Hematopoietic multipotent progenitor cell treated with erythropoietin and hydrocortisone succinate and interleukin-3 and kit ligand, for 6 days (in vitro differentiated cells): ENCODE results near the gene ABHD8.
A peak's percentile ranks its signal among the peaks of the same experiment; 100 is the strongest.

Experiments used
- DNase-seq: peaks from one replicate; pipeline ENCODE4 v3.0.0-alpha.2; 2015

Gene ABHD8

DNA sequence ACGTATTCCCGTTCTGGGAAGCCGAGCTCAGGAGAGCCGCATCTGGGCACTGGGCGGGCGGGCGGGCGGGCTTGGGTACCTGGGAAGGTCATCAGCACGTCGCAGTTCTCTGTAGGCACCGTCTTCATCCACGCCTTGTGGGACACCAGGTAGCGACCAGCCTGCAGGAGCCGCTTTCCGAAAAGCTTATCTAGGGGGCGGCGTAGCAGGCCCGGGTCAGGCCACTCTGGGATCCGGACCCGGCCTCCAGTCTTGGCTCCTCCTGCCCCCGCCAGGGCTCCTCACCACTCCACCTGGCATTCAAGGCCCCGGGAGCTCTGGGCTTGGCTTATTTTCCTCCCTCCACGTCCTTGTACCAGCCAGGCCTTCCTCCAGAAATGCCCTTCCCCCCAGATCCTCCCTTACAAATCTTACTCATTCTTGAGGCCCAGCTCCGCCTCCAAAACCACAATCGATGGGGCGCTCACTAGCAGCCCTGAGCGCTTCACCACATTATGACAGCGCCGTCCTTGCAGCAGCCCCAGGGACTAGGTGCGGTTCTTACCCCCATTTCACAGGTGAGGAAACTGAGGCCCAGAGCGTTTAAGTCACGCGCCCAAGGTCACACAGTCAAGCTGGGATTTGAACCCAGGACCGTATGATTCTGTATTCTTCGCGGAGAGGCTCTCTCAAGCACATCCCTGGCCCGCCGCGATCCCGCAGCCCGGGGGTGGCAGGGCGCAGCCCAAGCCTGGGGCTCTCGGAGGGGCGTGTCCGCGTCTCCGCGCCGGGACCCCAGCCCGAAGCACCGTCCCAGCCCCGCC, 30.6 kb upstream of the ABHD8 start:
- peak; percentile 94 for DNase-seq

DNA sequence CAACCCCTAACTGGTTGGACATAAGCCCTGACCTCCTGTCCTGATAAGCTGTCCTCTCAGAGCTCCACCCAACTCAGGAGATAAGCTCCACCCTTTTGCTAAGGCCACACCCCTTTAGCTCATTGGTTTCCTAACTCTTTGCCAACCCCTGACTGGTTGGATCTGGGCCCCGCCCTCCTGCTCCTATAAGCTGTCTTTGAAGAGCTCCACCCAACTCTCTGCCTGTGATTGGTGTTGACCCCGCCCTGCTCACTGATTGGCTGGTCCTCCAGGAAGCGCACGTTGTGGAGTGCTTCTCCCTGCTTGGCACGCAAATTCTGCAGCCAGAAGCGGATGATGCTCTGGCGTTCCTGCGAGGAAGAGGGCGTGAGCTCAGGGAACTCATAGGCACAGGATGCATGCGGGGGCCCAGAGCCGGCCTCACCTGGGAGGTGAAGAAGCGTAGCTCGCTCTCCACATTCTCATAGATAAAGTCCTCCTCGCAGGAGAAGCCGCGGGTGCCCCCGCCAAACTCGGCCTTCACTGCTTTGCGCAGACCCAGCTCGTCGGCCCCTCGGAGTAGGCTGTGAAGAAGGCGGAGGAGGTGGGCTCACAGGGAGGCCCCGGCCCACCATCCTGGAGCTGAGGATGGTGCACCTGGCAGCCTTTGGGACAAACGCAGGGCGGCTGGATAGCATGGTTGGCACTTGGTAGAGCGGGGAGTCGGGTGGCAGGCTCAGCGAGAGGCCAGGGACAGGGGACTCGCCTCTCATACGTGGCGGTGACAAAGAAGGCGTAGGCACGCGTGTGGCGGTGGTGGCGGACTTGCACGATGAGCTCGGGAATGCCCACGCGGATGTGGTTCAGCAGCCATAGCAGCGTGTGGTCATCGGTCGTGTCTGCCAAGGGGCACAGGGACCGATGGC, 29.7 kb upstream of the ABHD8 start:
- peak; percentile 89 for DNase-seq

DNA sequence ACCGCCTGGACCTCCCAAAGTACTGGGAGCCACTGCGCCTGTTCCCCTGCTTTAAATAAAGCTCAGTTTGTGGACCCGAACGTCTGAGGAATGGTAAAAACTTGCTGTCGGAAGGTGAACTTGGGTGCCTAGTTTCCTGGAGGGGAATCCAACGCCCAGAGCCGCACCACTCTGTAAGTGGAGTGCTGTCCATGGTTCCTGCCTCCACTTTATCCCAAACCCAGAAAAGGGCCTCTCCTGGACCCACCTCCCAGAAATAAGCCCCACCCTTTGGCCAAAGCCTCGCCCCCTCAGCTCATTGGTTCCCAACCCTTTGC, 29.1 kb upstream of the ABHD8 start:
- DNase-seq = no peak

DNA sequence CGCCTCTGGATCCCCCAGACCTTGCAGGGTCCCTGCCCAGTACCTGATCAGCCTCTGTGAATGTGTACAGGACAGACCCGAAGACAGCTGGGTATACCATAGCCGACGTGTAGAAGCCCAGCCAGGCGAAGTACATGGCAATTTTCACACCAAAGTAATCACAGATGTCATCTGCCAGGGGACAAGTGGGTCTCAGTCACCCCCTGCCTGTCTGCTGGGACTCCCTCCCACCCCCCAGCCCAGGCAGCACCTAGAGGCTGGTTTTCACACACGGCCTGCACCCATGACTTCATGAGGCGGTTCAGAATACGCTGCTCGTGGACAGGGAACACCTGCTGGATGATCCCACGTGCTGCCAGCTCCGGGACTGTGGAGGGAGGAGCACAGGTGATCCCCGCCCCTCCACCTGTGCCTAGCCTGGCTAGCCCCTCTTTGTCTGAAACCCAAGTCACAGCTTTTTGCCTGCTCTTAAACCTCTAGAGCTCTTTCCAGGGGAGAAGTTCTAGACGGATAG, 27.9 kb upstream of the ABHD8 start:
- DNase-seq = no peak

DNA sequence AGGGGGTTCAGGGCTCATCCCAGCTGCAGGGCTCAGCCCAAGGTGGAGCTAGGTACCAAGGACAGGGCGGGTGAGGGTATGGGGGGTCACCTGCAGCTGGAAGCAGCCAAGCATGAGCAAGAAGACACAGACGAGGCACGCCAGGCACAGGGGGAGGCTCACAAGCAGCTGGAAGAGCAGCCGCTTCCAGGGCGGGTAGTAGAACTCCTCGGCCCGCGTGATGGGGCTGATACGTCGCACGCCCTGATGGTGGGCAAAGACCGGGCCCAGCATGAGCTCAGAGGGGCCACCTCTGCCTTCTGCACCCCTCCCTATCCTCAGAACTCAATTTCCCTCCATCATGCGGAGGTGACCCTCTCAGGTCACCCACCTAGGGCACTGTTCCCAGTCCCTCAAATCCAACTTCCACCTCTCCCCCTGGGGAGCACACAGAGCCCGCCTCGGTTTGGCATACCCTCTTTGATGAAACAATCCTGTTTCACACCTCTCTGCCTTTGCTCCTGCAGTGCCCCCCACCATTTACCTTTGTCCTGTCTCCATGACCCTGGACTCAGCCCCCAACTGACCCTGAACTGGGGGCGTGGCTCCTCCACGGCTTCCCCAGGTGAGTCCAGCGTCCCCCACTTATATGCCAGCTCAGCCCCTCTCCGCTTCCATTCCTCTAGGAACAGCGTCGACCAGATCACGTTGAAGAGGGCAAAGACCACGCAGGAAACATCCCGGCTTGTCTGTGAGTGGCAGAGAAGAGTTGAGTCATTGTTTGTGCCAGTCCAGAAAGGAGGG, 27.2 kb upstream of the ABHD8 start:
- no peak for DNase-seq

DNA sequence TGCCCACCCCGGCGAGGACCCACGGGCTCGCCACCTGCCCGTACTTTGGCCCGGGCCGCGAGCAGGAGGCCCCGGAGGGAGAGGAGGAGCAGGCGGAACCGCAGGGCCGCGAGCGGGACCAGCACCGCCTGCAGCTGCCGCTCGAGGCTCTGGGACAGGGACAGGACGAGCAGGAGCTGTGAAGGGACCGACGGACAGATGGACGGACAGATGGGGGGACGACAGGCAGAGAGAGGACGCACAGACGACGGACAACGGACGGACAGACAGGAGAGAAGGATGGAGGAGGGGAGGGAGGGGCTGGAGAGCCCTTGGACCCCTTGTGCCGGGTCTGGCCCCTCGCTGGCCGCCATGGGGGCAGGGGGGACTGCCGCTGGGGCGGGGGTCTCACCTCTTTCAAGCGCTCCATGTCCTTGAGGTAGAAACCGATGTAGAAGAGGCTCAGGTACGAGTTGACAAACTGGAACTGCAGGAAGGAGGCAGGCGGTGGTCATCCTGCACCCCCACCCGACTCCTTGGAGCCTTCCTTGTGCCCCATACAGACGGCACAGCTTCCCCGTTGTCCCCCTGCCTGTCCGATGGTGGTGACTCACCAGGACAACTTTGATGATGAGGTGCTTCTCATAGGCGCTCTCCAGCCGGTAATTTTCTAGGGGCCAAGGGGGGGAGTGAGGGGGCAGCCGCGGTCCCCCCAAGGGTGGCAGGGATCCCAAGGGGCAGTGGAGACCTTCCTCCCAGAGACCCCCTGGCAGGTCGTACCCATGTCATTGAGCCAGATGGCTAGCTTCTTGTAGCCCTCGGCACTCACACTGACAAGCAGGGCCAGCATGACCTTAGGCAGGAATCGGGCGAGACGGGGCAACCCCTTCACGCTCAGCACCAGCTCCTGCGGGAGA, 26.4 kb upstream of the ABHD8 start:
- DNase-seq = no peak

DNA sequence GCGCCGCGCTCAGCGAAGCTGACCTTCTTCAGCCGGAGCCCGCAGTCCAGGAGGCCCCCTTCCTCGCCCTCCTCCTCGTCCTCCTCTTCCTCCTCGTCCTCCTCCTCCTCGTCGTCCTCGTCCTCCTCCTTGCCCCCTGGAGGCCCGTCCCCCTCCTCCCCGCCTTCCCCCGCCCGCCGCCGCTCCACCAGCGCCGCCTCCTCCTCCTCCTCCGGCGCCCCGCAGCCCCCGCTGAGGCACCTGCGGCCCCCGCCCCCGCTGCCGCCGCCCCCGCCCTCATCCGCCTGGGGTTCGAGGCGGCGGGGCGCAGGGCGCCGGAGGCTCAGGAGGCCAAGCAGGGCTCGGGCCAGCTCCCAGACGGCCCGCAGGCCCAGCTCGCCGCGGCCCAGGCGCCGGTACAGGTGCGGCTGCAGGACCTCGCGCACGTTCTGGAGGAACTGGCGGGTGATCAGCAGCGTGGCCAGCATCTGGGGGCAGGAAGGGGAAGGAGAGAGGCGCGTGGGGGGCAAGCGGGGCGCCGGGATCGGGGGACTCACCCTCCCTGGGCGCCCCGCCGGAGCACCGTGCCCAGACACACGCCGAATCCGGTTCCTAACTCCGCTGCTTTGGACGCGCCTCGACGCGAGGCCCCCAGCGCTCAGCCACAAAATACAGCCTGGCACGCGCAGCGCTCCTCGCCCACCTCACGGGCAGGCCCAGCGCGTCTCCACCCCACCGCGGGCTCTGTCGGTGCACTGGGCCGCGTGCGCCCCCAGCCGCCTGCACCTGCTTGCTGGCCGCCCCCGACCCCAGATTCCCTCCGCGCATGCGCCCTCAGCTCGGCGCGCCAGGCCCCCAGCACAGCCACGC, 25.5 kb upstream of the ABHD8 start:
- DNase-seq = no peak

DNA sequence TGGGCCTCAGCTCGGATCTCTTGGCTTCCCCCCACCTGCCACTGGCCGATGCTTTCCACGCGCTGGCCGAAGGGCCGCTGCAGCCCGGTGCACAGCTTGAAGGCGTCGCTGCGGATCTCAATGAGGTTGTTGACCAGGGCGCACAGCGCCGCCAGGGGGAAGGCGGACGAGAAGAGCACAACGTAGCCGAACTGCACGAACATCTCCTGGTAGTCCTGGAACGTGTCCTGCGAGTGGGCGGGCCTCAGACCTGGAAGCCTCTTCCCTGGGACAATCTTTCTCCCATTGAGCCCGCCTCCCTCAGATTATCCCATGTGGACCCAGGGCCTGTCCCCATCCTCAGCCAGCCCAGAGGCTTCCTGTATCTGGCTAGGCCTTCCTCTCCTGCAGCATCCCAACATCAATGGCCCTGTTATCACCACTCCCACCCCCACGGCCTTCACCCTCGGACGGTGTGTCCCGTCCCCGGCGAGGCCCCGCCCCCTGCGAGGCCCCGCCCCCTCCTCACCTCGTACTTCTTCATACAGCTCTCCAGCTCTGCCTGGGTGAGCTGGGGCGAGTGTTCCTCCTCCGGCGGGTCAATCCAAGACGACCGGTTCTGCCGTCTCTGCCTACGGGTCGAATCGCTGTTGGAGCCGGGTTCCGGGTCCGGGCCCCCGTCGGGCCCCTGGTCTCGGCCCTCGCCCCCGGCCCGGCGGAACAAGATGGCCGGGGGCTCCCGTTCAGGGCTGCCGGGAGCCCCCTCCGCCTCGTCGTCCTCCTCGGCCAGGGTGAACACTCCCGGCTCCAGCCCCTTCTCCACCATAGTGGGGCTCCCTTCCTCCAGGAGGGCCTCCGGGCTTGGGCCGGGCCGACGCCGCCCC, 24.7 kb upstream of the ABHD8 start:
- DNase-seq = peak; percentile 64

DNA sequence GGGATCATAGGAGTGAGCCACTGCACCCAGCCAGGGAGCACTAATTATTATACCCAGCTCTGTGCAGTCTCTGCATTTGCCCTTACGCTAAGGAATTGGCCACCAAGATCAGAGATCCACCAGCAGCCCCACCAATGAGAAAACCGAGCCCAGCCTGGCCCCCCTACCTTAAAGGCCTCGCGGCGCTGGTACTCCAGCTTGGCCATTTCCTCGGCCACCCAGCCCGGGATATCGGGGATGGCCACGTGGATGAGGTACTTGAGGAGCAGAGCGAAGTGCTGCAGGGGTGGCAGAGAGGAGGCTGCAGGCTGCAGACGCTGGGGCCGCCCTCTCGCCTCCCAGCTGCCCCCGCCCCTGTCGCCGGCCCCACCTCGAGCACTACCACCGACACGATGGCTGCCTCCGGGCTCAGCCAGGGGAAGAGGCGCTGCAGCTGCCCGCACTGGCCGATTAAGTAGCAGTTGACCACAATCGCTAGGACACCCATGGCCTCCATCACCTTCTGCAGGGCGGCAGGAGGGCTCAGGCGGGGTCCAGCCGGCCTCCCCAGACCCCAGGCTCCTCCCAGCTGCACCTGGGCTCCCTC, 23.9 kb upstream of the ABHD8 start:
- DNase-seq = no peak

DNA sequence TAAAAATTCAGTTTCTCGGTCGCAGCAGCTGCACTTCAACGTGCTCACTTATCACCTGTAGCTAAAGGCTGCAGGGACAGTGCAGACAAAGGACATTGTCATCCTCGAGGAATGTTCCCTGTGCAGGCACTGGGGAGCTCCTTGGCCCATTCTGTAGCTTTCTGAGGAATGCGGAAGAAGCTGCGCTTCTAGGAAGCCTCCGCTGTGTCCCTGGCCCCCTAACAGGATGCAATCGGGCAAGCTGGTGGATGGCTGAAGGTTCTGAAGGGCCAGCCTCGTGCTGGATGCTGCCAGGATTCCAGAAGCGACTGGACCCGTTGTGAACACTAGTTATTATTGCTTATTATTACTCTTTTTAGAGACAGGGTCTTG, 23.4 kb upstream of the ABHD8 start:
- DNase-seq = no peak

DNA sequence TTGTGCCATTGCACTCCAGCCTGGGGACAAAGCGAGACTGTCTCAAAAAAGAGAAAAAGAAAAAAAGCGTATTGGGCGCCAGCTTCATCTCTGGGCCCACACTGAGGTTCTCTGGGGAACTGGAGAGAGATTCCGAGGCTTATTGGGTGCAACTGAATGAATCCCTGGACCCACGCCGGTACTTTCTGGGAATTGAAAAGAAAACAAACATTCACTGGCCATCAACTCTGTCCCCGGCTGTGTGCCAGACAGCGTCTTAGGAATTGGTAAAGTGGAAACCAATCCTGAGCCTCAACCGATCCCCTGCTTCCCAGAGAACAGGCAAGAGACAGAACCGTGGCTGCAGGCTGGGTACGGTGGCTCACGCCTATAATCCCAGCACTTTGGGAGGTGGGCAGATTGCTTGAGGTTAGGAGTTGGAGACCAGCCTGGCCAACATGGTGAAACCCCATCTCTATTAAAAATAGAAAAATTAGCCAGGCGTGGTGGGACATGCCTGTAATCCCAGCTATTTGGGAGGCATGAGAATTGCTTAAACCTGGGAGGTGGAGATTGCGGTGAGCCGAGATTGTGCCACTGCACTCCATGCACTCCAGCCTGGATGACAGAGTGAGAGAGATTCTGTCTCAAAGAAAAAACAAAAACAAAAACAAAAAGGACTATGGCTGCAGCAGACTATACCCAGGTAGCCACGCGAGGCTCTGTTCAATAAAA, 22.8 kb upstream of the ABHD8 start:
- DNase-seq = no peak

DNA sequence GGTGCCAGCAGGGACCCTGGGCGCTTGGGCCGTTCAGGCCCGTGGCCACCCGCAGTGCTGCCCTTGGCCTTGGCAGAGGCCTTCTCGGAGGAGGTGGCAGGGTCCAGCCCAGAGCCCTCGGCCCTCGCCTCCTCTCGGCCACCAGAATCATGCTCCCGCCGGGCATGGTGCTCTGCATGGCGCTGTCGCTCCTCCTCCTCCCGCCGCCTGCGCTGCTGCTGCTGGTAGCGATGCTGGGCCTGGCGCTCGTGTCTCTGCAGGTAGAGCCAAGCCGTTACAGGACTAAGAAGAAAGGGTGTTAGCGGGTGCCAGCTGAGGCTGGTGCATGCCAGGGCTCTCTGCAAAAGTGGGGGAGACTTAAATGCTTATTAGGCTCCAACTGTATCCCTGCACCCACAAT, 21.9 kb upstream of the ABHD8 start:
- DNase-seq = no peak

DNA sequence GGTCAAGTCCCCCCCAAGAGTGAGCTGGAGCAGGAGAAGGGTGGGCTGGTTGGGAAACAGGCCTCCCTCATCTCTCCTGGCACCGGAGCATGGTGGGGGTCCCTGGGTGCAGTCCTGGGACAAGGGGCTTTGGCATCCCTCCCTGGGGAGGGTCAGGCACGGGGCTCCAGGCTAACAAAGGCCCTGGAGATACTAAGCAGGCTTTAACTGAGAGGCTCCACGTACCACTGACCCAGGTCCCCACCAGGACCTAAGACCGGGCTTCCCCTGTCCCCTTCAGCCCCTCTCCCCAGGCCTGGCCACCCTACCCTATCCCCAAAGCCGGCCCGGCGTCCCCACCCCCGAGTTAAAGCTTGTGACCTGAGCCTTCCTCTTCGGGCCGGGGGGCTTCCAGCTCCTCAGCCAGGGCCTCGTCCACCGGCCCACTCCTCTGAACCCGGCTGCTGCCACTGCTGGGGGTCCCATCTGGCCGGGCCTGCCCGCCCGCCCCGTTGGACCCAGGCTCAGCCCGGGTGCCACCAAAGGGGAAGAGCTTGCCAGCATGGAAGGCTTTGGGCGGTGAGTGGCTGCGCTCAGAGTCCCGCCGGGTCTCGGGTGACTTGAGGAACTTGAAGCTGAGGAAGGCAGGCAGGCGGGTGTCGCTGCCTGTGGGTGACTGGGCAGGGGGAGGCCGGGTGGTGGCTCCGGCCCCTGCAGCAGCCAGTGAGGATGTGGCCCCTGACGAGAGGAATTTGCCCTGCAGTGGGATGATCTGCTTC, 21.3 kb upstream of the ABHD8 start:
- DNase-seq = no peak

DNA sequence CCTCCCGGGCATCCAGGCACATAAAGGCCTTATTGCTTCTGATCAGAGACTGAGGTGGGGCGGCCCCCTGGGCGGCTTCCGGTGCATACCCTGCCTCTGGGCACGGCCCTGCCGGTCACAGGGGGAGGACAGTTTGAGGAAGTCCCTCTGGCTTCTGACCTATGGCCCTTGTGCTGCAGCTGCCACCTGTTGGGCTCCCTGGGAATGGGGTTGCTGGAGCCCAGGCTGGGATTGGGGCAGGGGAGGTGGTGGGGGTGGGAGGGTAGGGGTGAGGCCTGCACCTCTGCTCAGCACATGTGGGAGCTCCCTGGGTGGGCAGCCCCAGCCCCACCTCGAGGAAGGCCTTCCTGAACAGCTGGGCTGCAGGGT, 20.7 kb upstream of the ABHD8 start:
- DNase-seq = peak; percentile 57

DNA sequence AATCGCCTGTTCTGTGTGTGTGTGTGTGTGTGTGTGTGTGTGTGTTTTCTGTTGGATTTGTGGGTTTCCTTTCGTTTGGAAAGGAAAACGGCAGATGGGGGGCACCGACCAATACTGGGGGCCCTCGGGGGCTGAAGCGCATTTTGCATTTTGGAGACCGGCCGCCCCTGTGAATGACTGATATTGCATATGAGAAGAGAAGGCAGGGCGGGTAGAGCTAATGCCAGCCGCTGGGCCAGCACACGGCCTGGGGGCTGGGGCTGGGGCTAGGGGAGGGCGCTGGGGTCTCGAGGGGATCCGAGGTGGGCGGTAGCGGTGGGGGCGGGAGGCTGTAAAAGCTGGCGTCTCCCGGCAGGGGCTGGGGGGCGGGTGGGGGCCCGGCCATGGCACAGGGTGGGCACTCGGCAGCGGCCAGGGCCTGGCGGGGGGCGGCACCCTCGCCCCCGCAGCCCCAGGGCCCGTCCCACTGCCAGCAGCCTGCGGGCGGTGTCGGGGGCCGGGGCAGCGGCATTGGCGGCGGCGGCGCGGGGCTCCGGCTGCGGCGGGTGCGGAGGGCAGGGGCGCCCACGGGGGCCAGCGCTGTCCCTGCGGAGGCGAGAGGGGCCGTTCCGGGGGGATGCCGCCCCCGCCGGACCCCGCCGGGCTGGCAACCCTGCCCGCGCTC, 20.2 kb upstream of the ABHD8 start:
- DNase-seq = no peak

DNA sequence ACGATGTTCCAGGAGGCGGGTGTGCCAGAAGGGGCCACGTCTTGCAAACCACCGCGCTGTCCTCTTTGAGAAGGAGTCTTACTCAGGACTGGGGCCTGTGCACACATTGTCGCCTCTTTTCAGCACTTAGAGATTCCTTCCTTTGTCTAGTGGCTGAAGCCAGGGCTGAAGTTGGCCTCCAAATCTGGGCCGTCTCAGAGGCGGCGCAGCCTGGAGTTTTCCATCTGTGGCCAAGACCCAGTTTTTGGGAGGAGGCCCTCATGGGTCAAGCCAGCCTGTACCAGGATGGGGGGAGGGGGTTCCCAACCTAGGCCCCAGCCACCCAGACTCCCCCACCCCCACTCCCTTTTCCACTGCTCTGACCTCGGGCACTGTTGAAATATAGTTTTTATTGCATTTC, 19.6 kb upstream of the ABHD8 start:
- no peak for DNase-seq

DNA sequence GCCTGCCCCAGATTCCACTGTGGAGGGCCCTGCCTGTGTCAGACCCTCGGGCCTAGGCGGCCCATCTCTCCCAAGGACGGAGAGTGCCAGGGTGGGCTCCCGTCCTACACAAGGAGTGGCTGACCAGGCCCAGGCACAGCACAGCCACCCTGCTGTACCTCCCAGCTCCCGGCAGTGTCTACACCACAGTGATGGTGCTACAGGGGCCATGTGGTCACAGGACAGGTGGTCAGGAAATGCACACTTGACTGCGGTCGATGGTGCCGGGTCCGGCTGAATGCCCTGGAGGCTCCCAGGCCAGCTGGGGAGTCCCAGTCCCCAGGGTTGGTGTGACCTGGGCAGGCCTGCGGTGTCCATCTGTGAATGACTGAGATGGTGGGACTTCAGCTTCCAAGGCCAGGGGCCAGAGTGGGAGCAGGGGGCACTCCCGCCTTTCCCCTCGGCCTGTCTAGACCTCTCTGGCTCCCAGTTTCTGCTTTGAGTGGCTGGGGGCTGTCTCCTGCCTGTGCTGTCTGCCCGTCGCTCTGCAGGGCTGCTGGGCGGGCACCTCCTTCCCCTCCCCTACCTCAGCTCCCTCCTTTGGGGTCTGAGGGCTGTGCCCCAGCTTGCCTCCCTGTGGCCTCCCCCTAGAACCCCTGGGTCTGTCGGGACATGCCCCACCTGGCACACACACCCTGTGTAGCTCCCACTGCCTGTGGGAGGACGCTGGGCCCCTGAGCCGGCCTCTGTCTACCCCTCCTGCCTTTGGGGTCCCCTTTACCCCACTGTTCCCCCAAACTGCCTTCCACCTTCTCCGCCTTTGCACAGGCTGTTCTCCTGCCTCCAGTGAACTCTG, 18.6 kb upstream of the ABHD8 start:
- DNase-seq = no peak
